NCI-H2029 treated with DMSO at 0.1 percent for 48 hours (cell line): ENCODE data around the gene CDKAL1.
A peak's percentile ranks its signal among the peaks of the same experiment; 100 is the strongest.
"Not testable (repeated sequence)": the region's sequence is repeated elsewhere in the genome, so short reads cannot be mapped to it uniquely, and the experiment has no call there.

Experiments used
- DNase-seq: peaks from one replicate; lab custom pipeline; 2025; lab: John Stamatoyannopoulos, UW

Gene CDKAL1

DNA sequence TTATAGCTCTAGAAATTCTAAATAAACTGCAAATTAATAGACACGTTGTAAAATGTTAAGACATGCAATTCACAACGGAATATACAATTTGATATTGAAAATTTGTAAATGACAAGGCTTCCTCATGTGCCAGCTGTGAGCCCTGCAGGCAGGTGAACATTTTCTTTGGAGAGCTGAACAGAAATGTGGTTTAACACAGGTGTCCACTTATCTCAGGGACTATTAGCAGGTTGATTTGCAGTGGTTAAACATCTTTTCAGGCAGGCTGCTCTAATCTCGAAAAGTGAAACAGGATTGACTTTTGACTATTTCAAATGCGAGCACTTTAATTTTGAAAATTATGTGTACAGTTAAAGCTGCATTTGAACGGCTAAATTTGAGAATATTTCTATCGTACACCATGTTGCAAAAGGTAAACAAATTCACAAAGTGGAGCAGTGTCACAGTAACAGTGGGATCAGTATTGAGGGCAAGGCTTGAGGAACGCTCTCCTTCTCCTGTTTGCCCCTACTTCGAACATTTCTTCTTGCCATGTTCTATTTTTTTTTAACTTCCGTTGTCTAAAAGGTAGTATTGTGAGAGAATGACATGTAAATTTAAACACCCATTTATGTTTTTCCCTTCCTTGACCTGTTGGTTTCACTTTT, 210.8 kb downstream of the CDKAL1 start:
- peak; percentile 95 for DNase-seq

DNA sequence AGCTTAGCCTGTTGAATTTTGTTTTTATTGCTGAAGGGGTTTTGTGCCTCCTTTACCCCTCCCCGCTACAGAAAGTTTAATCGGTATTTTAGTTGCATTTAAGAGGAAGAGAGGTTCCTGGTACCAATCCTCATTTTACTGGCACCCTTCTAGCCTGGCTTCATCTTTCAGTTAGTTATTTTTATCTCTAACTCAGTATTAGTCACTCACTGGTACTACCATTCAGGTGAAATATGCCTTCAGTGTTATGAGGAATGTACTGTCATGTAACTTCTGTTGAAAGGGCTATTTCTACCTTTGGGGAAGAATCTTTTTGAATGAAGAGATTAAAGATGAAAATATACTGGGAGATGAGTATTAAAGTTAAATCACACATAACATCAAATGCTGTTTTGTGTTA, 211.8 kb downstream of the CDKAL1 start:
- peak; percentile 52 for DNase-seq

DNA sequence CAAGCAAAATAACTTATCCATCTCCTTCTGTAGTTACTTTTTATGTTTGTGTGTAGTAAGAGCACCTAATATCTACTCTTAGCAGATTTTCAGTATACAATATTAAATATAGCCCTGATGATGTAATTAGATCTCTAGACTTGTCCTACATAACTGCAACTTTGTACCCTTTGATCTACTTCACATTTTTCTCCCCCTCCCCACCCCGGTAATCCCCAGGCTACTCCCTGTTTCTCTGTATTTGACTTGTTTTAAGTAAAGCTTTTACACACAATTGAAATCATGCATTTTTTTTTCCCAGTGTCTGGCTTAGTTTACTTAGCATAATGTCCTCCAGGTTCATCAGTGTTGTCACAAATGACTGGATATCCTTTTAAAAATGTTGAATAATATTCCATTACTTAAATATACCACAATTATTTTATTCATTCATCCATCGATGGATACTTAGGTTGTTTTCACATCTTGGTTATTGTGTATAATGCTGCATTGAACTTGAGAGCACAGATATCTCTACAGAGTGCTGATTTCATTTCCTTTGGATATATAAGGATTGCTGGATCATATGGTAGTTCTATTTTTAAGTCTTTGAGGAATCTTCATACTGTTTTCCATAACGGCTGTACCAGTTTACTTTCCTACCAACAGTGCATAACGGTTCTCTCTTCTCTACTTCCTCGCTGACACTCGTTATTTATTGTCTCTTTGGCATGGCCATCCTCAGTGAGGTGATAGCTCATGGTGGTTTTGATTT, 212.7 kb downstream of the CDKAL1 start:
- no peak for DNase-seq

DNA sequence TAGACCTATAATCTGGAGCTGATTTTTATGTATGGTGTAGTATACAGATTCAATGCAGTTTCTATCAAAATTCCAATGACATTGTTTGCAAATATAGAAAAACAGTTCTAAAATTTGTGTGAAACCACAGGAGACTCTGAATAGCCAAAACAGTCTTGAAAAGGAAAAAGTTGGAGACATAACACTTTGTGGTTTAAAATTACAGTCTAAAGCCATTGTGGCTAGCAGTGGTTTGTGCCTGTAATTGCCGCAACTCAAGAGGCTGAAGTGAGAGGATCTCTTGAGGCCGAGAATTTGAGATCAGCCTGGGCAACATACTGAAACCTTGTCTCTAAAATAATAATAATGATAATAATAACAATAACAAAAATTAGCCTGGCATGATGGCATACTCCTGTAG, 213.7 kb downstream of the CDKAL1 start:
- DNase-seq: no peak

DNA sequence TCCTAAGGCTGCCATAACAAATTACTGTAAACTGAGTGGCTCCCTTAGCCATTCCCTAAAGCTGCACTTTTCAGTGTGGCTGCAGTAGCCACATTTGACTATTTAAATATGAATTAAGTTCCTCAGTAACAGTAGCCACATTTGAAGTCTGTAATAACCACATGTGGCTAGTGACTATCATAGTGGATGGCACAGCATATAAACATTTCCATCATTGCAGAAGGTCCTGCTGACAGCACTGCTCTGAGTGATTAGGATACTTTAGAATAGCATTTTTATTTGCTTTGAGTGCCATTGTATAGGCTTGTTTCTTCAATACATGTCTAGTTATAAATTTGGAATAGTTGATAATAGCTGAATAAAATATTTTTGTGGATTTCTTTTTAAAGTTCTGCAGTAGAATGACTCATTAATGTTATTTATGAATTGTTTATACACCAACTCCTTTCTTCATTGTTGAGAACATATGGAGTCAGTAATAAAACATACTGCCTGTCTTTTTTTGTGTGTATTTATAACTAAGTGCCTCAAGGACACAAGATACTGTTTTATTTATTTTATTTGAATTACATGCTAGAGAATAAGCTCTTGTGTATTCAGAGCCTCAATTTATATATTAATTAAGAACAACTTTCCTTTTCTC, 217.2 kb downstream of the CDKAL1 start:
- no peak for DNase-seq

DNA sequence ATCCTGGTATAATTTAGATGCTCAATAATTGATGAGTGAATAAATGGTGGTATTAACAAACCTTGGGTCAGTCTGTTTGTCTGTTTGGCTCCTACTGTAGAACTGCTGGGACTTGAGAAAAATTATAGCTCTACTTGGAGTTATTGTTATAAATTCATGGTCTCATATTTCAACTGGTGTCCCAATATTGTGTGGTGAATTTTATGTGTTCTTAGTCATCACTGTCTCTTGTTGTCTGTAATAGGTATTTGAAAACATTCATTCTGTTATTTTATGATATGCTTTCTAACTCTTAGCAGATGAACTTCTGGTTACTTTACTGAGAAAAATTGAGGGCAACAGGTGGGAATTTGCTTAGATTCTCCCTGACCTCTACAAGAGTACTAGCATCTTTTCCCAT, 221.4 kb downstream of the CDKAL1 start:
- DNase-seq: no peak

DNA sequence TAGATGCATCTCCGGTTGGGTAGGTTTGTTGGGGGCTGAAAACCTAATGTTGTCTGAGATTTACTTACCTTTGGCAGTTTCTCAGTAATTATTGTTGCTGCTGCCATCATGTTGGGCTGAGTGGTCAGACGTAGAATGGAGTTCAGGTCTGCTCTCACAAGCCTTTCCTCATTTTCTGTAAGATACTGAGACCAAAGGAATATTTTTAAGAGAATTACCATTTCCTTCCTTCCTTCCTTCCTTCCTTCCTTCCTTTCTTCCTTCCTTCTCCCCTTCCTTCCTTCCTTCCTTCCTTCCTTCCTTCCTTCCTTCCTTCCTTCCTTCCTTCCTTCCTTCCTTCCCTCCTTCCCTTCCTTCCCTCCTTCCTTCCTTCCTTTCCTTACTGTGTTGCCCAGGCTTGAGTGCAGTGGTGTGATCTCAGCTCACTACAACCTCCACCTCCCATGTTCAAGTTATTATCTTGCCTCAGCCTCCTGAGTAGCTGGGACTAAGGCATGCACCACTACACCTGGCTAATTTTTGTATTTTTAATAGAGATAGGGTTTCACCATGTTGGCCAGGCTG, 222.4 kb downstream of the CDKAL1 start:
- not testable (repeated sequence) for DNase-seq

DNA sequence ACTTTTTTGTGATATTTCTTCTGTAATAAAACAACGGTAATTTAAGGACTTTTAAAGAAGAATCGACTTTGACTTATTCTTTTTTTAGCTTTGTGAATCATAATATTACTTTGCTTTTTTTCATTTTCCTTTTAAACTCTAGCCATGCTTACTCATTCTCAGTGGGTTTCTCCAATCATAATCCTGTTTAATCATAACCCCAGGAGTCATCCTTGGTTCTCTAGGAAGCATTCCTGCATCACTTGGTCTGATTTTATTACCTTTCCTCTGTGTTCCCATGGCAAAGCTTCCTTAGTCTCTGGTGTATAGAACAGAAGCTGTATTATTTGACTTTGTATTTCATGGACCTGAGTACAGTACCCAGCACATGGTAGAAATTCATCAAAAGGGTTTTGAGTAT, 223.5 kb downstream of the CDKAL1 start:
- DNase-seq: no peak

DNA sequence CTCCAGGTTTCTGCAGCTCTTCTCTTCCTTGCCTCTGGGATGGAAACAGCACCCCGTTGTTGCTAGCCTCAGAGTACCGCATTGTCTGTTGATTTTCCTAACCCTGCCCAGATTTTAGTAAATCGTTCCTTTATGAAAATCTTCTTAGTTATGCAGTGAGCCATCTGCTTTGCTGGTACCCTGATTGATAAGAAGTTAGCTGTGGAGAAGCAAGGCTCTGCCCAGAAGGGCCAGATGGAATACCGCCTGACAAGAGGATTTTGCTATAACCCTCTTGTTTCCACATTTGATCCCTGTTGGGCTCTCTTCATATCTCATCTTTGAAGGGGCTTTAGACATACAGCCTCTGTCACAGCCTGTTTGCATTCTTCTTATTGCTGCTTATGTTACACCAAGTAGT, 229.0 kb downstream of the CDKAL1 start:
- DNase-seq: no peak

DNA sequence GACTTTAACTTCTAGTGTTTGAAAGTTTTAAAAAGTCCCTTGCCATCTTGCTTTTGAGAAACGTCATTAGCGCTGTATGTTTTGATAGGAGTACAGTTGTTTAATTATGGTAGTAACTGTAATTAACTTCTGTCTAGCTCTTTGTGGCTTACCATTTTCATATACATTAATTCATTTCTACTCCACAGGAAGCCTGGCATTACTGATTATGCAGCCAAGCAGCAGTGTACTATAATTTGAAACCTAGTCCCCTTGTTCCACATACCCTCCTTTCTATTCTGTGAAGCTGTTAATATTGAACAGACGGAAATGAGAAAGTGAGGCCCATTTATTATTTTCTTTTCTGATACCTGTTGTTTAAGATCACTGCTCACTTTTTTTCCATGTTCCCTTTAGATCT, 235.4 kb downstream of the CDKAL1 start:
- no peak for DNase-seq

DNA sequence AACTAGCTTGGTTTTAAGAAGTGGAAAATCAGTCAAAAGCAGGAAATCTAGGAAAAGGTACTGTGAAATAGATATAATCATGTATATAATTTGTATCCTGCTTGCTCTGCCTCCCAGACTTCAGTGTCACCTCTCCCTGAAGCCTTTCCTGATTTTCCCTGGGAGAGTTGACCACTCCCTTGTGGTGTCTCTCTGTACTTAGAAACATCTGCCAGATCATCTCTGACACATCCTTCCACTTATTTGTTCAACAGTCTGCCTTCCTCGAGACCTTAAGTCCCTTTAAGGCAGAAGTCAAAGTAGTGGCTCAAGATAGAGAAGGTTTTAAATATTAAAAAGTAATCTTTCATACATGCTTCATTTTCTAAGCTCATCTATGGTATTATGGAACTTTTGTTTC, 236.5 kb downstream of the CDKAL1 start:
- no peak for DNase-seq

DNA sequence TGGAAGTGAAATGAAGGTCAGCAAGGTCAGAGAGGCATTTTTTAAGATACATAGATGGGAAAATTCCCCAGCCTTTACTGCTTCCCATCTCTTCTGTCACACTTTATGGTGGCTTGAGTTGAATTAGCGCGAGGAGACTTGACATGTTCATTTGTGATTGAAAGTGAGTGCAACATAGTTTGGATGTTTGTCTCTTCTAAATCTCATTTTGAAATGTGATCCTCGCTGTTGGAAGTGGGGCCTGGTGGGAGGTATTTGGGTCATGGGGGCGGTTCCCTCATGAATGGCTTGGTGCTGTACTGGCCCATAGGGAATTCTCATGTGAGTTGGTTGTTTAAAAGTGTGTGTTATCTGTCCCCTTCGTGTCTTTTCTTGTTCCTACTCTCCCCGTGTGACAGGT, 237.2 kb downstream of the CDKAL1 start:
- DNase-seq: no peak

DNA sequence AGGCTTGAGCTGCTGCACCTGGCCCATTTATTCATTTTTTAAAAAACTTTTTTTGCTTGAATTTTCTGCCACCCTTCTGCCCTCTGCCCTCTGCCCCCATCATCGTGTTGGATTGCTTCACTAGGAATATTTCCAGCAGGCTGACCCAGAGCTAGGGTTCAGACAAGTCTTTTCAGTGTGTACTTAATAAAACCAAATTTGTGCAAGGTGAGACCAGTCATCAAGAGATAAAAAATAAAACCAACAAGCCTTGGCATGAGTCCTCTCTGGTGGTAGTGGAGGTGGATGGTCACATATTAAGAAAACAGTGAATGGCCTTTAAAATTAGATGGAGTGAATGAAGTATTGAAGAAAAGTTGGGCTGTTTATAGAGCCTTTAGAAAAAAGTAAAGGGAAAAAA, 239.6 kb downstream of the CDKAL1 start:
- no peak for DNase-seq

DNA sequence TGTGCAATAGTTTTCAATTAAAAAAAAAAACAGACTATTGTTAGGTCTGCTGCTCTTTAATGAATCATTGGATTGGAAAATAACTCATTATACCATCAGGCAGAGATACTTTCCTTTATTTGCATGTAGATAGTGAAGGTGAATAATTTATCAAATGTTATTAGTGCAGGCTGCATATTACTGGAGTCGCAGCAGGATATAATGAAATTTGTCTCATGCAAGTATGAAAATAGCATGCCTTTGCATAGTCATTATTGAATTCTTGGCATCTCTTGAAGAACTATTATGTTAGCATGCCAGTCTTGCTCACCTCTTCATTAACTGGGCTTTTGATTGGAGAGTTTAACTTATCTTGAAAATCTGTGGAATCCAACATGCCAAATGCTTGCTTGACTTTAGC, 241.7 kb downstream of the CDKAL1 start:
- no peak for DNase-seq

DNA sequence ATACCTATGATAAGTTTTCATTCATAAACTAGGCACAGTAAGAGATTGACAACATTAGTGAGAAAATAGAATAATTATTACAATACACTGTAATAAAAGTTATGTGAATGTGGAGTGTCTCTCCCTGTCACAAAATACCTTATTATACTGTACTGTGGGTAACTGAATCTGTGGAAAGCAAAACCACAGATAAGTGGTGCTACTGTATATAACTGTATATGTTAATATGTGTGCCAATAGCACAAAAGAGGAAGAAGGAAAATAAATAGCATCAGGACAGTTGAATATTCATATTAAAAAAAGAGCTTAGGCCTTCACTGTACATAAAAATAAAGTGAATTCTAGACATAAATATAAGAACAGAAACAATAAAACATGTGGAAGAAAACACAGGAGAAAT, 243.5 kb downstream of the CDKAL1 start:
- DNase-seq: no peak

DNA sequence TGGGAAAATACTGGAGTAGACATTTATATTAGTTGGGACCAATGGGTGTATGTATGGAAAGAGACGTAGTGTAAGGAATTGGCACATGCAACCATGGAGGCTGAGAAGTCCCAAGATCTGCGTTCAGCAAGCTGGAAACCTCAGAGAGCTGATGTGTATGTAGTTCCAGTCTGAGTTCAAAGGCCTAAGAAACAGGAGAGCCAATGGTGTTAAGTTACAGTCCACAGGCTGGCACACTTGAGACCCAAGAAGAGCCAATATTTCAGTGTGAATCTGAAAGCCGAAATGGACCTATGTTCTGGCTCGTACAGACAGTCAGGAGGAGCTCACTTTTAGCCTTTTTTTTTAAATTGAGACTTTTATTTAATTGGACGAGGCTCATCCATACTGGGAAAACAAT, 244.2 kb downstream of the CDKAL1 start:
- DNase-seq: peak; percentile 35

DNA sequence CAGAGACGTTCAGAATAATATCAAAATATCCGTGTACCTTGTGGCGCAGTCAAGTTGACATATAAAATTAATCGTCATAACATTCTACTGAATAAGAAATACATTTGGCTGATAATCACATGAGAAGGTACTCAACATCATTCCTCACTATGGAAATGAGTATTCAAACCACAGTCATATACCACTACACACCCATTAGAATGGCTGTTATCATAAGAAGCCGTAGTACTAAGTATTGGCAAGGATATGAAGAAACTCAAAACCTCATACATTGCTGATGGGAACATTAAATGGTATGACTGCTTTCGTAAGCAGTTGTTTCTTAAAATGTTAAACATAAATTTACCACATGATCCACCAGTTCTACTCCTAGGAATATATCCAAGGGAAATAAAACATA, 244.7 kb downstream of the CDKAL1 start:
- no peak for DNase-seq

DNA sequence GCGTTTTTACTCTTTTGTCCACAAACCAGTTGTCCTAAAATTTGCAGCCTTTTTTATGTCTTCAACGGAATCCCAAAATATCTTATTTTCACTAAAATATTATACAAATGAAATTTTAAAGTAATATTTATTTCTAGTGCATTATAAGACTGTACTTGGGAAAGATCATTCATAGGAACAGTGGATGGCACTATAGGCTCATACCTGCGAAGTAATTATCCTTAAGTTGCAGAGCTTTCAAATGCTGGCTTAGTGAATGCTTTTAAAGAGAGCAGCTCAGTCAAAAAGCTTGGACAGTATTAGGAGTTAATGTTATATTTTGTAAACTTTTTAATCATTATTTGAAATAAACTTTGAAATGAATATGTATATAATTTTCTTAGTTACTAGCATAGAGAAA, 254.9 kb downstream of the CDKAL1 start:
- no peak for DNase-seq

DNA sequence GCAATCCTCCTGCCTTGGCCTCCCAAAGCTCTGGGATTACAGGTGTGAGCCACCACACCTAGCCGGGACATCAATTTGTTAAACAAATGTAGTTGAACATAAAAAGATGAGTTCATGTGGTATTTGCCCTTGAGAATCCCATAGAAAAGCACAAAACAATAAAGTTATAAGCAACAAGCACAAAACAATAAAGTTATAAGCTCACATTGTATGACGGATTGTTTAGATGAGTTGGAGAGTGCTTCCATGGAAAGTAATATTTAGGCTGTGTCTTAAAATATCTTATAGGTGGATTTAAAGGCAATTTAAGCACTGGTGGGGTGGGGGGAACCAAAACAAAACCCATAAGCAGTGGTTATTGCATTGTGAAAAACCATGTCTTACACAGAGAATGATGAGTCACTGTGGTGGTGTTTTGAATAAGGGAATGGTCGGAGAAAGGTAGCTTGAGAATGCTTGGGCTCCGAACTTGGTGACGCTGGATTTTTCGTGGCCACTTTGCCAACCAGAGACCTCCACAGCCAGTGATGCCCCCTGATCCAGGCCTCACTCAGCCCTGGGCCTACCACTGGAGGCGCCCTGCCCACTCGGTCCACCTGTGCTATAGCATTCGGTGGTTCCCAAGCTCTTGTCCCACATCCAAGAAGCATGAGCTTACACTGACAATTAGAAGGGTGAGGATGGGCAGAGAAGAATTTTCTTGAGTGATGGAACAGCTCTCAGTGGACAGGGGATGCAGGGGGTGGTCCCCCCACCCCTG, 256.0 kb downstream of the CDKAL1 start:
- no peak for DNase-seq

DNA sequence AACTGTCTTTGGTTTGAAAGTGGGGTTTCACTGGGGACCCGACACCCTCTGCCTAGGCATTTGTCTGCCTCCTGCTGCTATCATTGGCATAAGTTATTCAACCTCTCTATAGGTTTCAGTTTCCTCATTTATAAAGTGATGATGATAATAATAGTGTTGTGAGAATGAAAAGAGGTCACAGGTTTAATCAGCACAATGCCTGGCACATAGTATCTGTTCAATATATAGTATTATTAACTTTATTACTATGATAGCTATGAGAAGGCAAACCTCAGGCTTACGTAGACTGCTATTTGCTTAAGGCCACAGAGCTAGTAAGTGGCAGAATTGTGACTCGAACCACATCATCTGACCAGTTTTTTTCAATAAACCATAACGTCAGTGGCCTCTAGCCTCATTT, 256.8 kb downstream of the CDKAL1 start:
- no peak for DNase-seq

DNA sequence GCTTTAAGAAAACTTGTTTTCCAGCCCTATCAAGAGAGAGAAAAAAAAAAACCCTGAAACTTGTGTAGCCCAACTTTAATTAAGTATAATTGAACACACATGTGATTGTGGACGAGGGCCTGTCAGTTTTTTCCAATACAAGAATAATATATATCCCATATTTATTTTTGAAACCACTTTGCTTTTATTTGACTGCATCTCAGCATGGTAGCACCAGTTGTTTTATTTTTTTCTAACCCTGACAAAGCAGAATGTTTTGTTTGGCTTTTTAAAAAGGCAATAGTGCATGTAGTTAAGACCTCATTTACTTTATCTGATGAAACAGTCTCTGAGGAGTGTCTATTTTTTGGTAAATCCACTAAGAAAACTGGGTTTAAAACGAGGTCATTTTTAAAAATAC, 257.7 kb downstream of the CDKAL1 start:
- DNase-seq: no peak

DNA sequence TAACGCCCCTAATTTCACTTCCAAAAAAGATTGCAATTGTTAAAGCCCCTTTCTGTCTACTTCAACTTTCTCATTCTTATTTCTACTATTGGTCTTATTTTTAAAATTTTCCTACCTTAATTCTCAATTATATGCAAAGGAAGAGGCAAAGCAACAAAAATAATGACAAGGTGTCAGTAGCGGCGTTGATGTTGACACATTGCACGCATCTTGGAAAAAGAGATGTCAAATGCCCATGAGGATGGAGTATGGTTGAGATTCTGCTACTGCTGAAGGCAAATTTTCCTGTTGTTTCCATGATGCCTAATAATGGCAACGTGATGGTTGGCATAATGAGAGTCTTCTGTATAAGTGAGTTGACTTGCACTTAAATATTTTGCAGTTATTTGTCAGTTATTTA, 258.9 kb downstream of the CDKAL1 start:
- DNase-seq: no peak
